Kidney (tissue), 14 donors: ENCODE measurements around the gene KIAA1549. TPM values are rescaled to one million over a fixed set of nuclear protein-coding genes. Genes with fewer than 3 reads are reported as not detected.

Source experiments
- DNase-seq, 5 donors: peaks; one replicate each; pipeline ENCODE4 v3.0.0-alpha.2; 2013 to 2020
- FAIRE-seq: peaks from 2 replicates; lab custom pipeline; 2012; peaks lifted over from hg19 to GRCh38; lab: Jason Lieb, UNC
- H3K27ac ChIP-seq, 2 donors: one replicate each; pipeline ENCODE4 v1.7.0; 2013; ENCODE audit warnings: low read depth in 2 of 2, low read length in 2 of 2, inconsistent platforms in 1 of 2
- H3K27me3 ChIP-seq: one replicate; pipeline ENCODE4 v1.7.1; 2013; ENCODE audit warnings: low read length, inconsistent platforms; ENCODE audit not compliant: control insufficient read depth, insufficient read depth
- H3K36me3 ChIP-seq, 3 donors: one replicate each; pipeline versions ENCODE4 v1.7.0 to v1.7.1; 2013; ENCODE audit warnings: low read length in 3 of 3, control low read depth in 1 of 3, inconsistent platforms in 1 of 3; ENCODE audit not compliant: insufficient read depth in 3 of 3, control insufficient read depth in 2 of 3
- H3K4me1 ChIP-seq, 3 donors: one replicate each; pipeline versions ENCODE4 v1.7.0 to v1.7.1; 2013; ENCODE audit warnings: low read length in 3 of 3, inconsistent platforms in 1 of 3, low read depth in 1 of 3; ENCODE audit not compliant: control insufficient read depth in 2 of 3, insufficient read depth in 2 of 3
- H3K4me3 ChIP-seq, 3 donors: one replicate each; pipeline versions ENCODE4 v1.7.0 to v1.8.1; 2013; ENCODE audit warnings: low read length in 3 of 3, control low read depth in 1 of 3, inconsistent platforms in 1 of 3
- H3K9ac ChIP-seq, 3 donors: one replicate each; pipeline versions ENCODE4 v1.7.0 to v1.7.1; 2013; ENCODE audit warnings: low read length in 3 of 3, control low read depth in 1 of 3, inconsistent platforms in 1 of 3
- H3K9me3 ChIP-seq, 3 donors: one replicate each; pipeline versions ENCODE4 v1.7.0 to v1.7.1; 2013; ENCODE audit warnings: low read length in 3 of 3, control low read depth in 1 of 3, inconsistent platforms in 1 of 3; ENCODE audit not compliant: control insufficient read depth in 2 of 3, insufficient read depth in 1 of 3
- CTCF ChIP-seq: IDR thresholded peaks from 3 replicates; pipeline ENCODE4 v1.5.1; 2012; ENCODE audit warnings: mild to moderate bottlenecking, moderate library complexity, borderline replicate concordance; ENCODE audit not compliant: insufficient read depth; ENCODE audit errors: extremely low read depth
- intact Hi-C: fragments of 100-400 bp; cut with DNase I; formaldehyde crosslinking; loops from one replicate; pipeline ENCODE4 v1.11.1; 2022
- polyA plus RNA-seq: library from polyadenylated mRNA; stranded (reverse); fragments of 350-450 nt; fragmentation: Illumina TruSeq; extraction: RNeasy Lipid Tissue Mini Kit (QIAGEN cat#74804); gene quantifications from one replicate; pipeline ENCODE4 v1.2.3, GENCODE V29; 2014; ENCODE audit warnings: low read depth, low replicate concordance; ENCODE audit not compliant: insufficient read depth
- total RNA-seq: library from RNA; stranded (reverse); fragmentation: NEBNext Ultra II Directional; extraction: Animal tissue kit (Norgen Biotek cat#: 25700); gene quantifications from one replicate; pipeline ENCODE4 v1.2.1, GENCODE V29; 2021
- donor health status: control.
- donor health status: control.
- donor health status: control.
- donor health status: control.
- donor health status: control.
- donor health status: DM: yes; HTN: yes; CAD: no.
- donor health status: Normal renal cell carcinoma (clear cell type).

The KIAA1549 gene
- total and polyA plus RNA-seq, 2 donors from 2014 or later = 1.8 to 10.1 TPM

DNA sequence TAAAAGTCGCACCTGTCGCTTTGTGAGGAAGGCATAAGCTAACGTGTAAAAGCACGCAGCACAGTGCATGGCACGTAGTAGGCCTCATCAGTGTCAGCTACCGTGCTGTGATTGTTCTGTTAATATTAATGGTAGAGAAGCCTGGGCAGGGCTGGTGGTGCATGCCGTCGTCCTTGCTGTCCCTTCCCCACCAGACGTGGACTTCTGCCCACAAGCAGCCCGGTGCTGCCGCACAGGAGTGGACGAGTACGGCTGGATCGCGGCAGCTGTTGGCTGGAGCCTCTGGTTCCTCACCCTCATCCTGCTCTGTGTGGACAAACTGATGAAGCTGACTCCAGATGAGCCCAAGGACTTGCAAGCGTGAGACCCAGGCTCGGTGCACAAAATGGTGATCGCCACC, 178.5 kb downstream of the KIAA1549 start:
- DNase-seq (no peak), FAIRE-seq (no peak)
- Histone ChIP-seq H3K36me3 (no peaks in the 10 kb centered on the region), H3K9ac (no peak overlapping the region), H3K4me1 (peaks cover 0 to 8% (median 5%) of the 10 kb centered on the region in 3 donors), H3K9me3 (no peaks in the 10 kb centered on the region), H3K27me3 (no peaks in the 10 kb centered on the region), H3K4me3 (no peak overlapping the region), H3K27ac (no peak overlapping the region)
- no peak for TF ChIP-seq CTCF
- intact Hi-C loops = no loop called here

- H3K4me1 ChIP-seq = peaks cover 0 to 8% (median 5%) of the 10 kb centered on the region in 3 donors
- no peak for FAIRE-seq
These were observed 179.9 kb downstream of the KIAA1549 start for GRCh38 chr7:138801256-138801655.

GRCh38 chr7:138799336-138800000, 181.7 kb downstream of the KIAA1549 start:
- FAIRE-seq = peak; percentile 46
- DNase-seq = peak in 3 of 5 donors; percentile 20 to 74 (median 62)
- intact Hi-C loops = no loop called here
- no peak for TF ChIP-seq CTCF
- Histone ChIP-seq H3K27me3 (no peaks in the 10 kb centered on the region), H3K36me3 (no peaks in the 10 kb centered on the region), H3K4me3 (peak overlapping the region; percentile 37 to 80 (median 73)), H3K9me3 (no peaks in the 10 kb centered on the region), H3K9ac (peak overlapping the region in 2 of 3 donors; percentile 45 to 90), H3K4me1 (peaks cover 0 to 8% (median 5%) of the 10 kb centered on the region in 3 donors), H3K27ac (peak overlapping the region; percentile 91 to 92)

More at GRCh38 chr7:138801256-138801655, 179.9 kb downstream of the KIAA1549 start:
- Histone ChIP-seq H3K9me3 (no peaks in the 10 kb centered on the region), H3K36me3 (no peaks in the 10 kb centered on the region), H3K4me3 (peak overlapping the region in 2 of 3 donors; percentile 10 to 29), H3K27me3 (no peaks in the 10 kb centered on the region), H3K27ac (peak overlapping the region; percentile 22 to 51), H3K9ac (peak overlapping the region in 1 of 3 donors; percentile 12)
- intact Hi-C loops = no loop called here
- no peak for DNase-seq
- no peak for TF ChIP-seq CTCF
